Lung (tissue), 16 donors: ENCODE results near the gene GREB1L. TPM values are rescaled to one million over a fixed set of nuclear protein-coding genes. Genes with fewer than 3 reads are reported as not detected.

ENCODE experiments used
- ATAC-seq: fragments of 200-7000 bp; cut with Tn5 transposase; one replicate; pipeline ENCODE4 v1.9.1; 2020; ENCODE audit warnings: moderate number of reproducible peaks; ENCODE audit not compliant: insufficient read depth, low FRiP score
- DNase-seq, 3 donors: peaks; one replicate each; pipeline ENCODE4 v3.0.0-alpha.2; 2013 to 2017
- H3K27ac ChIP-seq, 2 donors: one replicate each; pipeline ENCODE4 v1.5.1; 2013; ENCODE audit warnings: mild to moderate bottlenecking in 2 of 2, moderate library complexity in 2 of 2, control low read depth in 1 of 2, inconsistent platforms in 1 of 2, low read depth in 1 of 2, low read length in 1 of 2
- H3K27me3 ChIP-seq, 3 donors: one replicate each; pipeline ENCODE4 v1.5.1; 2013; ENCODE audit warnings: low read length in 2 of 3; ENCODE audit not compliant: control insufficient read depth in 3 of 3, insufficient read depth in 3 of 3
- H3K36me3 ChIP-seq, 4 donors: one replicate each; pipeline ENCODE4 v1.5.1; 2013; ENCODE audit warnings: low read length in 4 of 4, mild to moderate bottlenecking in 1 of 4, moderate library complexity in 1 of 4; ENCODE audit not compliant: control insufficient read depth in 4 of 4, insufficient read depth in 4 of 4
- H3K4me1 ChIP-seq, 5 donors: one replicate each; pipeline ENCODE4 v1.5.1; 2013; ENCODE audit warnings: low read length in 5 of 5, mild to moderate bottlenecking in 2 of 5, moderate library complexity in 1 of 5; ENCODE audit not compliant: control insufficient read depth in 5 of 5, insufficient read depth in 5 of 5
- H3K4me3 ChIP-seq: one replicate; pipeline ENCODE4 v1.5.1; 2013; ENCODE audit warnings: mild to moderate bottlenecking, control low read depth, moderate library complexity
- H3K9ac ChIP-seq, 2 donors: one replicate each; pipeline ENCODE4 v1.5.1; 2013; ENCODE audit warnings: low read length in 2 of 2, control low read depth in 1 of 2; ENCODE audit not compliant: insufficient read depth in 1 of 2
- H3K9me3 ChIP-seq, 4 donors: one replicate each; pipeline ENCODE4 v1.5.1; 2013; ENCODE audit warnings: low read length in 3 of 4, mild to moderate bottlenecking in 1 of 4, moderate library complexity in 1 of 4; ENCODE audit not compliant: control insufficient read depth in 4 of 4, insufficient read depth in 3 of 4
- CTCF ChIP-seq: IDR thresholded peaks from 2 replicates; pipeline ENCODE4 v1.5.1; 2012; ENCODE audit warnings: mild to moderate bottlenecking; ENCODE audit errors: control extremely low read depth, extremely low read depth
- WGBS, 2 donors: extraction: QIAGEN DNeasy Blood & Tissue Kit; methylation state at CpG; one replicate each; pipeline ENCODE4 v1.1.7; 2013; 5-methylcytosine and 5-hydroxymethylcytosine counted together
- long read RNA-seq, 5 donors: transcript quantifications; one replicate each; lab custom pipeline, GENCODE V29; 2026
- polyA plus RNA-seq, 2 donors: library from polyadenylated mRNA; stranded (reverse); fragments of 200-250 nt; gene quantifications; one replicate each; pipeline ENCODE4 v1.2.1, GENCODE V29; 2013
- total RNA-seq, 2 donors: library from RNA; depleted of rRNA in 1 of 2; stranded (reverse); fragments of >200 nt in 1 of 2; gene quantifications; one replicate each; pipeline ENCODE4 v1.2.1, GENCODE V29; 2014 to 2021
- donor health status: control.
- donor health status: control.
- donor health status: Bipolar disorder and iron deficiency.
- donor health status: healthy.
- donor health status: DM: yes; HTN: yes; CAD: no.

Gene GREB1L
- total RNA-seq (1 to 10 TPM in 1 of 2 donors, under 1 TPM in 1; 0.28 to 1.2 TPM), polyA plus RNA-seq (under 1 TPM; 0.08 to 0.55 TPM)
- long read RNA-seq, donor 1, result 0 reads
- long read RNA-seq, donor 2, result 0 reads
- long read RNA-seq, donor 3, result 0 reads
- long read RNA-seq, donor 4, result 0 reads
- long read RNA-seq, donor 5, result 0 reads

- ATAC-seq (peak; percentile 70), DNase-seq (peak; percentile 52 to 74 (median 64))
- Histone ChIP-seq H3K4me3 (peak within 1 kb of the TSS; percentile 65), H3K36me3 (no peaks in the 10 kb centered on the region), H3K9ac (no peak within 1 kb of the TSS), H3K27ac (peak within 1 kb of the TSS; percentile 38 to 47), H3K27me3 (peaks cover 5 to 57% (median 49%) of the 10 kb centered on the region in 3 donors), H3K9me3 (no peaks in the 10 kb centered on the region), H3K4me1 (peaks cover 0 to 16% (median 0%) of the 10 kb centered on the region in 5 donors)
- 1% methylated on average over 52 to 87 of the region's 87 CpGs for WGBS, 2 donors
- TF ChIP-seq CTCF, result no peak
Observed at GRCh38 chr18:21242141-21242779, at the start of gene GREB1L. Gene GREB1L (plus strand): TSS chr18:21242232. CDS start chr18:21383519, 141,287 bp downstream.

GRCh38 chr18:21192308-21192624 is 49.8 kb upstream of the GREB1L start:
- Histone ChIP-seq H3K9ac (no peak overlapping the region), H3K4me1 (no peaks in the 10 kb centered on the region), H3K4me3 (no peak overlapping the region), H3K27ac (no peak overlapping the region), H3K36me3 (no peaks in the 10 kb centered on the region), H3K9me3 (no peaks in the 10 kb centered on the region), H3K27me3 (no peaks in the 10 kb centered on the region)
- ATAC-seq (no peak), DNase-seq (no peak)
- TF ChIP-seq CTCF, result no peak
- WGBS, 2 donors, result 90 to 91% methylated on average over 5 of the region's 5 CpGs

DNA sequence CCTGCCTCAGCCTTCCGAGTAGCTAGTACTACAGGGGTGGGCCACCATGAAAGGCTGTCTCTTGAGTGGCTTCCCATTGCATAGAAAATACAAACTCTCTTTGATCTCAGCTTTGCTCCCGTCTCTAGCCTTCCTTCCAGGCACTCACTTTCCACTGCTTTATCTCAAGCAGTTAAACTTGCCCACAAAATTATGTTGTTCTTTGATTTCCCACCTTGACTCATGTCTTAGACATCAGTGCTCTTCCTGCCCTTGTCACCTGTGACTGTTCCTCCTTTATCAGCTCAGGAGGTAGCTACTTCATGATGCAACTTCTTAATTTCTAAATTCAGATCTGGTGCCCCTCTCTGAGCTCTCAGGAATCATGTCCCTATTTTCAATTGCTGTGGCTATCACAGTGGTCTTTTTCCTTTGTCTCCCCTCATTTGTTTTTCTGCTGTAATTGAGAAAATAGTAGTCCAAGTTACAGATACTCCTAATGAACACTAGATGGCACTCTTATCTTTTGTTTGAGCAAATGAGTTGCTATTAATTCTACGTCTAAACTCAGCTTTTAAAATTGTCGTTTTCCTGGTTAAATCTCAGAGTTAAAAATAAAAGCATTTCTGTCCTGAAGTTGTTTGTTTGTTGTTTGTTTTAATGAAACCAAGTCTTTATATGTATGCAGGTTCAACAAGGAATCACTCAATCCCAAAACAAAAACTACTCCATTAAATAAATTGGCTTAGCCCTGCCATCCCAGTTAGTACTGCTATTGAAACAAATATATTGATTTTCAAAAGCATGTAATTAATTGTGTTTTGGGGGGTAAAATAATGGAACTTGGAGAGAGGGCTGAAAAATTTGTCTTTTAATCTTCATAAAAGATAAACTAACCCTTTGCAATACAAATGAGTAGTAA is 46.9 kb upstream of the GREB1L start:
- Histone ChIP-seq H3K4me1 (no peaks in the 10 kb centered on the region), H3K9ac (no peak overlapping the region), H3K4me3 (no peak overlapping the region), H3K9me3 (no peaks in the 10 kb centered on the region), H3K27me3 (no peaks in the 10 kb centered on the region), H3K27ac (no peak overlapping the region), H3K36me3 (no peaks in the 10 kb centered on the region)
- ATAC-seq (no peak), DNase-seq (peak in 2 of 3 donors; percentile 68 to 76)
- WGBS, 2 donors, result 14 to 19% methylated on average over 4 of the region's 4 CpGs
- TF ChIP-seq CTCF, result peak; percentile 62
